ENCODE data around the gene LDB3.

- TF ChIP-seq POLR2A (IDR thresholded peaks at IDR 0.05) (no peak), CTCF (IDR thresholded peaks at IDR 0.05) (no peak)
Observed at GRCh38 chr10:86756511-86757112, 88.3 kb downstream of the LDB3 start, which contains the start of gene BMPR1A.
